NCI-H1417 treated with DMSO at 0.1 percent for 48 hours (cell line): Measurements from ENCODE around the gene ST8SIA6.
"Not testable (repeated sequence)": the region's sequence is repeated elsewhere in the genome, so short reads cannot be mapped to it uniquely, and the experiment has no call there.

Experiments used
- DNase-seq: peaks from one replicate; lab custom pipeline; 2025; lab: John Stamatoyannopoulos, UW

Gene ST8SIA6

GRCh38 chr10:17426263-17426750 lies 28.1 kb downstream of the ST8SIA6 start:
- DNase-seq = no peak

GRCh38 chr10:17425584-17426262 lies 28.7 kb downstream of the ST8SIA6 start:
- no peak for DNase-seq

- no peak for DNase-seq
Observed at GRCh38 chr10:17423632-17424186, 30.7 kb downstream of the ST8SIA6 start.

GRCh38 chr10:17422931-17423330 lies 31.5 kb downstream of the ST8SIA6 start:
- DNase-seq = no peak

- no peak for DNase-seq
Observed at GRCh38 chr10:17418249-17418648, 36.1 kb downstream of the ST8SIA6 start.

GRCh38 chr10:17416442-17417211 lies 37.8 kb downstream of the ST8SIA6 start:
- no peak for DNase-seq

- DNase-seq = no peak
Observed at GRCh38 chr10:17415046-17415658, 39.2 kb downstream of the ST8SIA6 start.

- DNase-seq = no peak
Observed at GRCh38 chr10:17414484-17414883, 39.9 kb downstream of the ST8SIA6 start.

GRCh38 chr10:17413876-17414275 lies 40.5 kb downstream of the ST8SIA6 start:
- DNase-seq = no peak

- no peak for DNase-seq
Observed at GRCh38 chr10:17412323-17412722, 42.1 kb downstream of the ST8SIA6 start.

- DNase-seq = no peak
Observed at GRCh38 chr10:17410907-17411306, 43.5 kb downstream of the ST8SIA6 start.

GRCh38 chr10:17409170-17409733 lies 45.1 kb downstream of the ST8SIA6 start:
- no peak for DNase-seq

- DNase-seq = no peak
Observed at GRCh38 chr10:17407047-17407446, 47.3 kb downstream of the ST8SIA6 start.

- no peak for DNase-seq
Observed at GRCh38 chr10:17406036-17406834, 48.2 kb downstream of the ST8SIA6 start.

- no peak for DNase-seq
Observed at GRCh38 chr10:17403161-17403560, 51.2 kb downstream of the ST8SIA6 start.

- DNase-seq = not testable (repeated sequence)
Observed at GRCh38 chr10:17402040-17402439, 52.4 kb downstream of the ST8SIA6 start.

GRCh38 chr10:17396004-17396403 lies 58.4 kb downstream of the ST8SIA6 start:
- DNase-seq = no peak

- no peak for DNase-seq
Observed at GRCh38 chr10:17394854-17395253, 59.5 kb downstream of the ST8SIA6 start.

GRCh38 chr10:17387861-17388503 lies 66.4 kb downstream of the ST8SIA6 start:
- DNase-seq = peak; percentile 55

GRCh38 chr10:17386616-17387075 lies 67.7 kb downstream of the ST8SIA6 start:
- DNase-seq = no peak

GRCh38 chr10:17386021-17386420 lies 68.4 kb downstream of the ST8SIA6 start:
- DNase-seq = no peak
